ENCODE data around the gene RIMBP2. TPM values are rescaled to one million over a fixed set of nuclear protein-coding genes. Genes with fewer than 3 reads are reported as not detected.

The RIMBP2 gene
- total RNA-seq, 1 donor from 2014 or later, result 20.5 TPM

DNA sequence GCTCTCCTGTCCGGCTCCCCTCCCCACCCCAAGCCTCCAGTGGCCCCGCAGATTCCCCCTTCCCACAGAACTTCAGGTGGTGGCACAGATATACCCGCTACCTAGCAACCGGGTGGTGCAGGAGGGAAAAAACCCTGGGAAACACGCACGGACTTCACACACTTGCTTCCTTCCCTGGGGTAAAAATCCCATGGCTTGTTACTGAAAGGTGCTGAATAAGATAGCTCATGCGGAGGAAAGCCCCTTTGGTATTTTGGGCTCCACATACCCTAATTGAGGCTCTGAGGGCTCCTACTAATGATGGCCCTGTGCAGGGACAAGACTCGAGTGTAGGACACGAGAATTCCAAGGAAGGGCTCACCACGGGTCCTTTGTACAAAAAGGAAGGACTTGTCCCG lies 869 bp upstream of the RIMBP2 start:
- Mint-ChIP-seq H3K27me3 (ENCODE audit: unreplicated experiment) (peaks cover 10% of the 10 kb centered on the region), H3K9me3 (ENCODE audit: unreplicated experiment) (peaks cover 16% of the 10 kb centered on the region), H3K4me3 (ENCODE audit: unreplicated experiment) (peak overlapping the region; percentile 89), H3K27ac (ENCODE audit: unreplicated experiment) (no peak overlapping the region), H3K4me1 (ENCODE audit: low read depth, unreplicated experiment) (peaks cover 3% of the 10 kb centered on the region), H3K36me3 (ENCODE audit: unreplicated experiment) (no peaks in the 10 kb centered on the region)
- TF ChIP-seq, protein P1, sequence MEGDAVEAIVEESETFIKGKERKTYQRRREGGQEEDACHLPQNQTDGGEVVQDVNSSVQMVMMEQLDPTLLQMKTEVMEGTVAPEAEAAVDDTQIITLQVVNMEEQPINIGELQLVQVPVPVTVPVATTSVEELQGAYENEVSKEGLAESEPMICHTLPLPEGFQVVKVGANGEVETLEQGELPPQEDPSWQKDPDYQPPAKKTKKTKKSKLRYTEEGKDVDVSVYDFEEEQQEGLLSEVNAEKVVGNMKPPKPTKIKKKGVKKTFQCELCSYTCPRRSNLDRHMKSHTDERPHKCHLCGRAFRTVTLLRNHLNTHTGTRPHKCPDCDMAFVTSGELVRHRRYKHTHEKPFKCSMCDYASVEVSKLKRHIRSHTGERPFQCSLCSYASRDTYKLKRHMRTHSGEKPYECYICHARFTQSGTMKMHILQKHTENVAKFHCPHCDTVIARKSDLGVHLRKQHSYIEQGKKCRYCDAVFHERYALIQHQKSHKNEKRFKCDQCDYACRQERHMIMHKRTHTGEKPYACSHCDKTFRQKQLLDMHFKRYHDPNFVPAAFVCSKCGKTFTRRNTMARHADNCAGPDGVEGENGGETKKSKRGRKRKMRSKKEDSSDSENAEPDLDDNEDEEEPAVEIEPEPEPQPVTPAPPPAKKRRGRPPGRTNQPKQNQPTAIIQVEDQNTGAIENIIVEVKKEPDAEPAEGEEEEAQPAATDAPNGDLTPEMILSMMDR (IDR thresholded peaks at IDR 0.05; ENCODE audit: partially characterized antibody, unreplicated experiment), result no peak
- DNase-seq, result no peak

DNA sequence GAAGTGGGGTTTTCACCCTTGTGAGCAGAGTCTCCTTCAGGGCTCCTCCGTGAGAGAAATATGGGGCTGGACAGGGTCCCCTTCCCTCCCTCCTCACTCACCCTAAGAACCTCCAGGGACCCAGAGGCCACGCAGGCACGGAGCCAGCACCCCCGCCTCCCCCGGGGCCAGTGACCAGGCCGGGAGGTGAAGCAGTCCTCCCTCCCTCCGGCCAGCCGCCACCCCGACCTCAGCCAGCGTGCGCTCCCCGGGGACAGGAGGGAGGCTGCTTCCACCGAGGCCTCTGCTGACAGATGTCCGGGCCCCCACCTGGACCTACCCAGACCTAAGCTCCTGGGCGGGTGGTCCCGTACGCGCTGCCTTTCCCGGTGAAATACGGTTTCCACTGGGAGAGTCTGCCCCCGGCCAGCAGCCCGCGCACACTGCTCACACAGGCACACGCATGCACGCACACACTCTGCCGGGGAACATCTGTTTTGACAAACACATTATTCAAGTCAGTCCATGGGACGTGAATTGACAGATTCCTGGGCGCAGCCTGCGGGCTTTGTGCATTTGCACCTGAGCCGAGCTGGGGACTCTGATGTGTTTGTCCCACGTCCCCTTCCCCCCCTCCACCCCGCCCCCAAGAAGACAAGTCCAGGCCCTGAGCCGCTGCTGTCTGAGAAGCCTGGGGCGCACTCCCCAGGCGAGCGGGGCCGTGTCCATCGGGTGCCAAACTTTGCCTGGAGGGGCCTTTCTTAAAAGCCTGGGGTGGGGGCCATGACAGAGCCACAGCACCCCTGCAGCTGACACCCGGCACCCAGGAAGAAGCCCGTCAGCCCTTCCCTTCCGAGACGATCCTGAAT lies 725 bp downstream of the RIMBP2 start:
- Mint-ChIP-seq H3K27ac (ENCODE audit: unreplicated experiment) (peak overlapping the region; percentile 83), H3K36me3 (ENCODE audit: unreplicated experiment) (no peaks in the 10 kb centered on the region), H3K4me3 (ENCODE audit: unreplicated experiment) (peak overlapping the region; percentile 89), H3K27me3 (ENCODE audit: unreplicated experiment) (peaks cover 14% of the 10 kb centered on the region), H3K4me1 (ENCODE audit: low read depth, unreplicated experiment) (peaks cover 3% of the 10 kb centered on the region), H3K9me3 (ENCODE audit: unreplicated experiment) (peaks cover 18% of the 10 kb centered on the region)
- peak; percentile 60 for DNase-seq
- TF ChIP-seq, protein P1 (IDR thresholded peaks at IDR 0.05; ENCODE audit: partially characterized antibody, unreplicated experiment), result no peak

DNA sequence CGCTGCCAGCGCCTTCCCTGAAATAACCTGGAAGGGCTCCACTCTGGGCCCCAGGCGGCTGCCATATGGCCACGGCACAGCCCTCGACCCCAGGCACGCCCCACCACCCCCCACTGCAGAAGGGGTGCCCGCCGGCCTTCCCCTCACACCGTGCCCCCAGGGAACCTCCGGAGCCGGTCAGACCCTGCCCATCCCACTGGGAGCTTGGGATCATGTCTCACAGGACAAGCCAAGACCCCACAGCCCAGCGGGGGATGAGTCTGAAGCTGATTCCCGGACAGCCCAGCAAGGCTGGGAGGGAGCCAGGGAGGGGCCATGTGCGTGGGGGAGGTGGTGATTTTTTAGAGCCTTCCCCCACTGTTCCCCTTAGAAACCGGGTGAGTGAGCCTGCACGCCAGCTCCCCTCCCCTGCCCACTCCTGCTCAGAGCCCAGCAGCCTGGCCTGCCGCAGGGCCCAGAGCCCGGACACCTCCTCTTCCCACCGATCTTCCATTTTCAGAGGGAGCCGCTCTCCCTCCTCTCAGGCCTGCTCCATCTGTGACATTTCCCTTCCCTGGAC lies 1.4 kb downstream of the RIMBP2 start:
- TF ChIP-seq, protein P1 (IDR thresholded peaks at IDR 0.05; ENCODE audit: partially characterized antibody, unreplicated experiment), result no peak

DNA sequence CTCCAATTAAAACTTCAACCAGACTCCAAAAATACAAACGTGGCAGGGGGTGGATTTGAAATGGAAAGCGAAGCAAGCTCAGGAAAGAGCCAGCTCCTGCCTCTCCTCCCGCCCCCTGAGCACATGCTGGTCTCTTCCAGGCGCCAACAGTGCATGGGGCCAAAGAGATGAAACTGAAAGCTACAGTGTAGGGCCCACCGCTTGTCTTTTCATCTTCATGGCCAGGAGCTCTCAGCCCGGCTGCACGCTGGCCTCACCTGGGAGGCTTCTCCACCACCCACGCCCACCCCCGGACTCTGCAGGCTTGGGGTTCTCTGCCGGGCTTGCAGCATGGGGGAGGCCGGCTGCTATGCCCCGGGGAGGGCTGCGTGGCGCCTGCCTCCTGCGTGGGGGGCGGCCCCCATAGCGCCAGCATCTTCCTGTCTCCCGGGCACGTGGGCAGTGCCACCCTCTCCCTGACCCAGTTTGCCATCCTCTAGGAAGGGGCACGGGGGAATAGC lies 2.0 kb downstream of the RIMBP2 start:
- H3K36me3 Mint-ChIP-seq (ENCODE audit: unreplicated experiment), result no peaks in the 10 kb centered on the region
- peaks cover 14% of the 10 kb centered on the region for H3K27me3 Mint-ChIP-seq (ENCODE audit: unreplicated experiment)
- no peak for DNase-seq
- peaks cover 21% of the 10 kb centered on the region for H3K9me3 Mint-ChIP-seq (ENCODE audit: unreplicated experiment)
- peak overlapping the region; percentile 77 for H3K4me3 Mint-ChIP-seq (ENCODE audit: unreplicated experiment)
- TF ChIP-seq, protein P1 (IDR thresholded peaks at IDR 0.05; ENCODE audit: partially characterized antibody, unreplicated experiment), result no peak
- H3K4me1 Mint-ChIP-seq (ENCODE audit: low read depth, unreplicated experiment), result peaks cover 5% of the 10 kb centered on the region
- H3K27ac Mint-ChIP-seq (ENCODE audit: unreplicated experiment), result peak overlapping the region; percentile 38

More for the DNA sequence above, 1.4 kb downstream of the RIMBP2 start:
- peak; percentile 38 for DNase-seq
- Mint-ChIP-seq H3K4me1 (ENCODE audit: low read depth, unreplicated experiment) (peaks cover 5% of the 10 kb centered on the region), H3K36me3 (ENCODE audit: unreplicated experiment) (no peaks in the 10 kb centered on the region), H3K9me3 (ENCODE audit: unreplicated experiment) (peaks cover 21% of the 10 kb centered on the region), H3K27ac (ENCODE audit: unreplicated experiment) (peak overlapping the region; percentile 72), H3K4me3 (ENCODE audit: unreplicated experiment) (peak overlapping the region; percentile 85), H3K27me3 (ENCODE audit: unreplicated experiment) (peaks cover 14% of the 10 kb centered on the region)

DNA sequence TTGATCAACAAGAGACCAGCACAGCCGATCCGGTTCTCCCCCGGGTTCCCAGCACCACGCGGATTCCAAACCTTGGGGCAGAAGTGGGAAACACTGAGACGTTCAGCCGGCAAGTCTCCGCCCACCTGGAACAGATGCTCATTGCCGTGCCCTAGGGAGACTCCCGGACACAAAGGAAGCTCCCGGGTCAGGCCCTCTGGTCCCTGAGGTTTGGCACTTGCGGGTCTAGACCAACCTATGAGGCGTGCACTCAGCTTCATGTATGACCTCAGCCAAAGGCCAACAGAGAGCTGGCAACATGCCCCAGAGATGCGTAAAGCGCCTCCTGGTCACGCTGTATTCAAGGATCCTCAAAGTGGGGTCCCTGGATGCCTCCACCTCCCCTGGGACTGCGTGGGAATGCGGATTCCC lies 2.5 kb downstream of the RIMBP2 start:
- Mint-ChIP-seq H3K9me3 (ENCODE audit: unreplicated experiment) (peaks cover 21% of the 10 kb centered on the region), H3K4me1 (ENCODE audit: low read depth, unreplicated experiment) (peaks cover 5% of the 10 kb centered on the region), H3K27ac (ENCODE audit: unreplicated experiment) (peak overlapping the region; percentile 38), H3K27me3 (ENCODE audit: unreplicated experiment) (peaks cover 14% of the 10 kb centered on the region), H3K36me3 (ENCODE audit: unreplicated experiment) (no peaks in the 10 kb centered on the region), H3K4me3 (ENCODE audit: unreplicated experiment) (peak overlapping the region; percentile 77)
- TF ChIP-seq, protein P1 (IDR thresholded peaks at IDR 0.05; ENCODE audit: partially characterized antibody, unreplicated experiment), result no peak
- no peak for DNase-seq

Data from glutamatergic neuron (in vitro differentiated cells).